GM12878 (cell line): Measurements from ENCODE around the gene VEGFD. TPM values are rescaled to one million over a fixed set of nuclear protein-coding genes. Genes with fewer than 3 reads are reported as not detected.
A peak's percentile ranks its signal among the peaks of the same experiment; 100 is the strongest.

ENCODE experiments used
- ATF7 ChIP-seq: fragments of 450-650 bp; IDR thresholded peaks from 2 replicates; pipeline ENCODE4 v1.6.1; 2016; ENCODE audit warnings: low read depth, mild to moderate bottlenecking
- PAX5 ChIP-seq: IDR thresholded peaks from 2 replicates; pipeline ENCODE4 v1.6.1; 2011; ENCODE audit warnings: low read depth, low read length, borderline replicate concordance
- PRDM15 ChIP-seq: fragments of 450-650 bp; formaldehyde crosslinking; IDR thresholded peaks from 2 replicates; pipeline ENCODE4 v1.4.0; 2020; ENCODE audit warnings: mild to moderate bottlenecking, moderate library complexity
- REST ChIP-seq: IDR thresholded peaks from 2 replicates; pipeline ENCODE4 v1.6.1; 2012; ENCODE audit warnings: mild to moderate bottlenecking, low read depth, low read length
- SIN3A ChIP-seq: IDR thresholded peaks from 2 replicates; pipeline ENCODE4 v1.6.1; 2012; ENCODE audit warnings: low read depth, low read length, improper control_type of control experiment
- SPI1 ChIP-seq: IDR thresholded peaks from 2 replicates; pipeline ENCODE4 v1.6.1; 2011; ENCODE audit warnings: low read depth, mild to moderate bottlenecking, low read length, moderate library complexity, borderline replicate concordance; ENCODE audit not compliant: insufficient read depth
- TCF3 ChIP-seq: IDR thresholded peaks from 2 replicates; pipeline ENCODE4 v1.6.1; 2012; ENCODE audit warnings: low read depth, mild to moderate bottlenecking, low read length, borderline replicate concordance; ENCODE audit not compliant: insufficient read depth
- ZNF207 ChIP-seq: fragments of 450-650 bp; IDR thresholded peaks from 2 replicates; pipeline ENCODE4 v1.6.1; 2014; ENCODE audit warnings: antibody characterized with exemption, mild to moderate bottlenecking, borderline replicate concordance
- ZNF217 ChIP-seq: fragments of 450-650 bp; IDR thresholded peaks from 2 replicates; pipeline ENCODE4 v1.6.1; 2017; ENCODE audit warnings: antibody characterized with exemption, mild to moderate bottlenecking
- polyA plus RNA-seq, 11 experiments: library from polyadenylated mRNA; depleted of rRNA in 4 of 11; unstranded in 6 of 11; stranded (reverse) in 5 of 11; fragments of >200 nt; fragmentation: Nextera tagmentation in 4 of 11; fragmentation: Illumina TruSeq in 1 of 11; extraction: Ambion mirVana in 4 of 11; extraction: Trizol in 1 of 11; gene quantifications; 1 replicate in 1 of 11; 2 replicates in 10 of 11; pipeline versions ENCODE4 v1.2.1 to v1.2.3, GENCODE V29; 2011 to 2016; ENCODE audit warnings: inconsistent platforms in 2 of 11, missing spikeins in 2 of 11, low read depth in 1 of 11
- total RNA-seq, 4 experiments: library from RNA; depleted of rRNA in 3 of 4; stranded (reverse); fragments of >200 nt in 3 of 4; fragmentation: Illumina TruSeq in 1 of 4; extraction: Trizol in 1 of 4; gene quantifications; 2 replicates each; pipeline versions ENCODE4 v1.2.1 to v1.2.3, GENCODE V29; 2013 to 2021
- TF ChIP-seq, protein P1 (sequence below): IDR thresholded peaks from 2 replicates; pipeline ENCODE4 v1.6.1; 2012; ENCODE audit warnings: improper control_type of control experiment, low read depth, low read length; ENCODE audit not compliant: insufficient replicate concordance
- TF ChIP-seq, protein P2 (sequence below): fragments of 450-650 bp; IDR thresholded peaks from 2 replicates; pipeline ENCODE4 v1.6.1; 2017; ENCODE audit warnings: mild to moderate bottlenecking, low read depth, inconsistent platforms; ENCODE audit not compliant: poor library complexity, severe bottlenecking

VEGFD gene
- total and polyA plus RNA-seq, 10 of the 15 experiments (the other 5 are each of a cell fraction or from before 2014, with no cell fraction given): 0.15 TPM; not detected in 9

GRCh38 chrX:15335135-15336022 lies 48.8 kb downstream of the VEGFD start, which contains the start of gene PIGA (continued):
- TF ChIP-seq, protein P1, sequence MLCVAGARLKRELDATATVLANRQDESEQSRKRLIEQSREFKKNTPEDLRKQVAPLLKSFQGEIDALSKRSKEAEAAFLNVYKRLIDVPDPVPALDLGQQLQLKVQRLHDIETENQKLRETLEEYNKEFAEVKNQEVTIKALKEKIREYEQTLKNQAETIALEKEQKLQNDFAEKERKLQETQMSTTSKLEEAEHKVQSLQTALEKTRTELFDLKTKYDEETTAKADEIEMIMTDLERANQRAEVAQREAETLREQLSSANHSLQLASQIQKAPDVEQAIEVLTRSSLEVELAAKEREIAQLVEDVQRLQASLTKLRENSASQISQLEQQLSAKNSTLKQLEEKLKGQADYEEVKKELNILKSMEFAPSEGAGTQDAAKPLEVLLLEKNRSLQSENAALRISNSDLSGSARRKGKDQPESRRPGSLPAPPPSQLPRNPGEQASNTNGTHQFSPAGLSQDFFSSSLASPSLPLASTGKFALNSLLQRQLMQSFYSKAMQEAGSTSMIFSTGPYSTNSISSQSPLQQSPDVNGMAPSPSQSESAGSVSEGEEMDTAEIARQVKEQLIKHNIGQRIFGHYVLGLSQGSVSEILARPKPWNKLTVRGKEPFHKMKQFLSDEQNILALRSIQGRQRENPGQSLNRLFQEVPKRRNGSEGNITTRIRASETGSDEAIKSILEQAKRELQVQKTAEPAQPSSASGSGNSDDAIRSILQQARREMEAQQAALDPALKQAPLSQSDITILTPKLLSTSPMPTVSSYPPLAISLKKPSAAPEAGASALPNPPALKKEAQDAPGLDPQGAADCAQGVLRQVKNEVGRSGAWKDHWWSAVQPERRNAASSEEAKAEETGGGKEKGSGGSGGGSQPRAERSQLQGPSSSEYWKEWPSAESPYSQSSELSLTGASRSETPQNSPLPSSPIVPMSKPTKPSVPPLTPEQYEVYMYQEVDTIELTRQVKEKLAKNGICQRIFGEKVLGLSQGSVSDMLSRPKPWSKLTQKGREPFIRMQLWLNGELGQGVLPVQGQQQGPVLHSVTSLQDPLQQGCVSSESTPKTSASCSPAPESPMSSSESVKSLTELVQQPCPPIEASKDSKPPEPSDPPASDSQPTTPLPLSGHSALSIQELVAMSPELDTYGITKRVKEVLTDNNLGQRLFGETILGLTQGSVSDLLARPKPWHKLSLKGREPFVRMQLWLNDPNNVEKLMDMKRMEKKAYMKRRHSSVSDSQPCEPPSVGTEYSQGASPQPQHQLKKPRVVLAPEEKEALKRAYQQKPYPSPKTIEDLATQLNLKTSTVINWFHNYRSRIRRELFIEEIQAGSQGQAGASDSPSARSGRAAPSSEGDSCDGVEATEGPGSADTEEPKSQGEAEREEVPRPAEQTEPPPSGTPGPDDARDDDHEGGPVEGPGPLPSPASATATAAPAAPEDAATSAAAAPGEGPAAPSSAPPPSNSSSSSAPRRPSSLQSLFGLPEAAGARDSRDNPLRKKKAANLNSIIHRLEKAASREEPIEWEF: no peak
- no peak for TF ChIP-seq SPI1
- no peak for TF ChIP-seq REST
- no peak for TF ChIP-seq ZNF207
- TF ChIP-seq ATF7: no peak
- no peak for TF ChIP-seq TCF3
- no peak for TF ChIP-seq PRDM15 (CRISPR knock-in tag)
- TF ChIP-seq, protein P2, sequence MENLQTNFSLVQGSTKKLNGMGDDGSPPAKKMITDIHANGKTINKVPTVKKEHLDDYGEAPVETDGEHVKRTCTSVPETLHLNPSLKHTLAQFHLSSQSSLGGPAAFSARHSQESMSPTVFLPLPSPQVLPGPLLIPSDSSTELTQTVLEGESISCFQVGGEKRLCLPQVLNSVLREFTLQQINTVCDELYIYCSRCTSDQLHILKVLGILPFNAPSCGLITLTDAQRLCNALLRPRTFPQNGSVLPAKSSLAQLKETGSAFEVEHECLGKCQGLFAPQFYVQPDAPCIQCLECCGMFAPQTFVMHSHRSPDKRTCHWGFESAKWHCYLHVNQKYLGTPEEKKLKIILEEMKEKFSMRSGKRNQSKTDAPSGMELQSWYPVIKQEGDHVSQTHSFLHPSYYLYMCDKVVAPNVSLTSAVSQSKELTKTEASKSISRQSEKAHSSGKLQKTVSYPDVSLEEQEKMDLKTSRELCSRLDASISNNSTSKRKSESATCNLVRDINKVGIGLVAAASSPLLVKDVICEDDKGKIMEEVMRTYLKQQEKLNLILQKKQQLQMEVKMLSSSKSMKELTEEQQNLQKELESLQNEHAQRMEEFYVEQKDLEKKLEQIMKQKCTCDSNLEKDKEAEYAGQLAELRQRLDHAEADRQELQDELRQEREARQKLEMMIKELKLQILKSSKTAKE: no peak
- TF ChIP-seq PAX5: no peak
- no peak for TF ChIP-seq ZNF217
- TF ChIP-seq SIN3A: peak; percentile 86; the same call in 1 of the 2 replicates
